GM20000 (cell line): ENCODE results near the gene MSGN1.
"Not testable (repeated sequence)": the region's sequence is repeated elsewhere in the genome, so short reads cannot be mapped to it uniquely, and the experiment has no call there.

ENCODE experiments used
- DNase-seq: peaks from one replicate; pipeline ENCODE4 v3.0.0; 2012; ENCODE audit warnings: low spot score
- TF ChIP-seq, protein P1 (sequence below): IDR thresholded peaks from 2 replicates; pipeline ENCODE4 v1.5.1; 2012; ENCODE audit warnings: mild to moderate bottlenecking, control low read depth; ENCODE audit errors: extremely low read depth, missing control alignments

Gene MSGN1

DNA sequence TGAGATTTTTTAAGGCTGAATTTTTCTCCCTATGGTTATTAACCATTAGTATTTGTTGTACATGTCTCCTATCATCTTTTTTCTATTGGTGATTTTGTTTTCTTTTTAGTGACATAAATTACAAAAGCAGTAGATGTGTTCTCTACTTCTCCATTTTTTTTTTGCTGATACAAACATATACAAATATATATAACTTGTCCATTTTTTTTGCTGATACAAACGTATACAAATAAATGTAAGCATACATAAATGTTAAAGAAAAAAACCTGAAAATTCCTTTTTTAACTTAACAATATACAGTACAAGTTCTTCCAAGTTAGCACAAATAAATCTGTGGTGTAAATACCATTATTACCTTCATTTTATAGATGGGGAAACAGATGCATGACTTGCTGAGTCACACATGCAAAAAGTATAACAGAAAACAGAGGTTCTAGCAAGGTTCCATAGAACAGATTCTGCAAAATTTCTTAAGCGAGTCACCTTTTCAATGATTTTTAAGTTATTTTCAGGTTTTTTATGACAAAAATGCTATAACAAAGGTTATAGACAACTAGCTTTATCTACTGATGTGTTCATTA is 2.1 kb downstream of the MSGN1 start:
- TF ChIP-seq, protein P1, sequence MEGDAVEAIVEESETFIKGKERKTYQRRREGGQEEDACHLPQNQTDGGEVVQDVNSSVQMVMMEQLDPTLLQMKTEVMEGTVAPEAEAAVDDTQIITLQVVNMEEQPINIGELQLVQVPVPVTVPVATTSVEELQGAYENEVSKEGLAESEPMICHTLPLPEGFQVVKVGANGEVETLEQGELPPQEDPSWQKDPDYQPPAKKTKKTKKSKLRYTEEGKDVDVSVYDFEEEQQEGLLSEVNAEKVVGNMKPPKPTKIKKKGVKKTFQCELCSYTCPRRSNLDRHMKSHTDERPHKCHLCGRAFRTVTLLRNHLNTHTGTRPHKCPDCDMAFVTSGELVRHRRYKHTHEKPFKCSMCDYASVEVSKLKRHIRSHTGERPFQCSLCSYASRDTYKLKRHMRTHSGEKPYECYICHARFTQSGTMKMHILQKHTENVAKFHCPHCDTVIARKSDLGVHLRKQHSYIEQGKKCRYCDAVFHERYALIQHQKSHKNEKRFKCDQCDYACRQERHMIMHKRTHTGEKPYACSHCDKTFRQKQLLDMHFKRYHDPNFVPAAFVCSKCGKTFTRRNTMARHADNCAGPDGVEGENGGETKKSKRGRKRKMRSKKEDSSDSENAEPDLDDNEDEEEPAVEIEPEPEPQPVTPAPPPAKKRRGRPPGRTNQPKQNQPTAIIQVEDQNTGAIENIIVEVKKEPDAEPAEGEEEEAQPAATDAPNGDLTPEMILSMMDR: no peak
- DNase-seq: no peak

- no peak for DNase-seq
- TF ChIP-seq, protein P1: no peak
These were observed 4.8 kb downstream of the MSGN1 start for GRCh38 chr2:17821080-17821479.

DNA sequence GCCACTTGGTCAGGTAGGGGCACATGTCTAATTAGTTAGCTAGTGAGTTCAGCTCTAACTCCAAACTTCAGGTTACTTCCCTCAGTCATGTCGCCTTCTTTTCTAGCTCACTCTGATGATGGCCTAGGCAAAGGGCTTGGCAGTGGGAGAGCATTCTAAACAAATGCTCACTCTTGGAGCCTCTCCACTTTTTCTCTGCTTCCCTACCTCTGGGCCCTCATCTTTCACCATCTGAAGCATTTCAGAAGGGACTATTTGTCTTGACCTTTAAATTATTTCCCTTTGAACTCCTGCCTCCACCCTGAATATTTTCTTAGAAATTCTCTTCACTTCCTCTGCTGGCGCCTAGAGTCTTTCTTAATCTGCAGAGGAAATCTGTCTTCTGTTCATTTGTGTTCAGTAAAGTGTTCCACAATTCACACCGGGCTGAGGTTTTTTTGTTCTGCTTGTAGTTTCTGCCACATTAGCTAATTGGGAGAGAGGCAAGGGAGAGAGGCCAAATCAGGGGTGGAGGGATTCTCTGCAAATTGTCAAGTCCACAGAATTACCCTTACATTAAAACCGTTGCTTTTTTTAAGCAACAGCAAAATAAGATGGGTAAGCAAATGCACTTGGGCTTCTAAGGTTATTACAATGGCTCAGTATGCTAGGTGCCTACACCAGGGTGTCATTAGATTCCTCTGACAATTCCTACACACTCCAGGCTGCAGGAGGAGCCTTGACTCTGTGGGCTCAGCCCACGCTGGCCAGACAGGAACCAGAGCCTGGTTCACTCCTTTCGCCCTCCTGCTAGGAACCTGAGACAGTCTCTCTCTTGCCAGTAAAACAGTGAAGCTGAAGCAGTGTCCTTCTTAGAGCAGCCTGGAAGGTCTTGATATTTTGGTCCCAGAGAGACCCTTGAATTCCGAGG is 5.5 kb downstream of the MSGN1 start:
- peak; percentile 22 for DNase-seq
- TF ChIP-seq, protein P1: no peak

DNA sequence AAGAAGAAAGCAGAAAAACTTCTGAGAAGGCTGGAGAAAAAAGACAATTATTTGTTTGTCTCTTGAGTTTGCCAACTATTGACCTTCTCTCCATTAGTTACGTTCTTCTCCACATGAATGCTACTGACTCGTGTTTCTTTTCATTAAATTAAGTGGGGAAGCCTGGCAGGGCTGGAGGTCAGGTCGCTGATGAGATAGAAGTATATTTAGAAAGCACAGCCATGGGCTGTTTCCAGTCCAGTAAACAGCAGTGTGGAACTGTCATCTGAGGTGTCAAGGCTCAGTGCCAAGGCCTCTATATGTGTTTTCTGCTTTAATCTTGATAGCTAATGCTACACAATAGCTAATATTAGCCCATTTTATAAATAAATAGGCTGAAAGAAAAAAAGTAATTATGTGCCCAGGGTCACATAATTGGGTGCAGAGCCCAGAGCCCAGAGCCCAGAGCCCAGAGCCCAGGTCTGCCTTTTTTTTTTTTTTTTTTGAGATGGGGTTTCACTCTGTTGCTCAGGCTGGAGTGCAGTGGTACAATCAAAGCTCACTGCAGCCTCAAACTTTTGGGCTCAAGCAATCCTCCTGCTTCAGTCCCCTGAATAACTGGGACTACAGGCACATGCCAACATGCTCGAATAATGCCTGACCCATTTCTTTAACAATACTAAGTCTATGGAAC is 6.3 kb downstream of the MSGN1 start:
- DNase-seq: peak; percentile 23
- TF ChIP-seq, protein P1: no peak

GRCh38 chr2:17823646-17824045 is 7.4 kb downstream of the MSGN1 start:
- DNase-seq: not testable (repeated sequence)

GRCh38 chr2:17827316-17827715 is 11.1 kb downstream of the MSGN1 start:
- DNase-seq: no peak
- TF ChIP-seq, protein P1: no peak

GRCh38 chr2:17827785-17828184 is 11.5 kb downstream of the MSGN1 start:
- TF ChIP-seq, protein P1: no peak

More at GRCh38 chr2:17827785-17828184, 11.5 kb downstream of the MSGN1 start:
- DNase-seq: no peak
